Psoas muscle (tissue), 8 donors: Measurements from ENCODE around the gene DNAJC16. TPM values are rescaled to one million over a fixed set of nuclear protein-coding genes. Genes with fewer than 3 reads are reported as not detected.

ENCODE experiments used
- ATAC-seq, 4 donors: fragments of 200-7000 bp; cut with Tn5 transposase; one replicate each; pipeline ENCODE4 v1.9.1; 2020; ENCODE audit warnings: moderate library complexity in 3 of 4, mild to moderate bottlenecking in 2 of 4
- DNase-seq, 2 donors: peaks; one replicate each; pipeline ENCODE4 v3.0.0-alpha.2; 2020
- H3K27ac ChIP-seq: fragments of 200-600 bp; one replicate; pipeline ENCODE4 v1.8.0; 2022
- H3K27me3 ChIP-seq, 3 donors: fragments of 200-600 bp in 1 of 3; one replicate each; pipeline versions ENCODE4 v1.6.1 to v1.8.0; 2013 to 2022; ENCODE audit warnings: low read length in 2 of 3, mild to moderate bottlenecking in 2 of 3, moderate library complexity in 1 of 3; ENCODE audit not compliant: insufficient read depth in 3 of 3
- H3K36me3 ChIP-seq, 2 donors: fragments of 200-600 bp in 1 of 2; one replicate each; pipeline versions ENCODE4 v1.6.1 to v1.8.0; 2013 to 2022; ENCODE audit warnings: low read depth in 1 of 2, mild to moderate bottlenecking in 1 of 2, moderate library complexity in 1 of 2; ENCODE audit not compliant: insufficient read depth in 1 of 2
- H3K4me1 ChIP-seq: fragments of 200-600 bp; one replicate; pipeline ENCODE4 v1.8.0; 2022
- H3K4me3 ChIP-seq: fragments of 200-600 bp; one replicate; pipeline ENCODE4 v1.8.0; 2022; ENCODE audit warnings: mild to moderate bottlenecking
- H3K9me3 ChIP-seq: fragments of 200-600 bp; one replicate; pipeline ENCODE4 v1.8.0; 2022
- CTCF ChIP-seq: fragments of 200-600 bp; IDR thresholded peaks from one replicate; pipeline ENCODE4 v1.8.0; 2022; ENCODE audit warnings: antibody characterized with exemption
- WGBS, 3 donors: extraction: QIAGEN DNeasy Blood & Tissue Kit; methylation state at CpG; one replicate each; pipeline versions ENCODE4 v1.1.6 to v1.1.7; 2013; 5-methylcytosine and 5-hydroxymethylcytosine counted together
- intact Hi-C, 2 donors: fragments of 100-400 bp; cut with DNase I; formaldehyde crosslinking; loops; one replicate each; pipeline versions ENCODE4 v1.11.0 to v1.14.2; 2022
- polyA plus RNA-seq, 3 donors: library from polyadenylated mRNA; stranded (reverse); fragments of 200-250 nt; gene quantifications; one replicate each; pipeline ENCODE4 v1.2.3, GENCODE V29; 2013
- total RNA-seq, 4 donors: library from RNA; stranded (reverse); fragmentation: NEBNext Ultra II Directional in 2 of 4; extraction: Animal tissue kit (Norgen Biotek cat#: 25700) in 2 of 4; gene quantifications; one replicate each; pipeline versions ENCODE4 v1.2.1 to v1.2.4, GENCODE V29; 2021 to 2023
- donor health status: healthy with polysubstance abuse.
- donor health status: DM: no; HTN: no; CAD: no; lungs with moderate emphysema.
- donor health status: Bipolar disorder and iron deficiency.
- donor health status: healthy.
- donor health status: DM: yes; HTN: yes; CAD: no.
- donor health status: DM: no; HTN: no; CAD: no.
- donor health status: DM: no; HTN: no; CAD: no.
- donor health status: DM: yes; HTN: yes; CAD: no.

DNAJC16 gene
- total and polyA plus RNA-seq, 7 donors = 6.8 to 29.9 (median 17.2) TPM

- DNase-seq = no peak
Measured at GRCh38 chr1:15609631-15610030, 83.0 kb downstream of the DNAJC16 start.

GRCh38 chr1:15610167-15610566, 83.5 kb downstream of the DNAJC16 start:
- TF ChIP-seq CTCF = no peak
- H3K36me3 ChIP-seq = no peaks in the 10 kb centered on the region
- no peaks in the 10 kb centered on the region for H3K27me3 ChIP-seq
- H3K9me3 ChIP-seq = no peaks in the 10 kb centered on the region
- ATAC-seq (no peak), DNase-seq (no peak)
- no peak overlapping the region for H3K27ac ChIP-seq
- intact Hi-C loops = no loop called here
- 66 to 71% (median 67%) methylated on average over 4 of the region's 4 CpGs for WGBS, 3 donors
- H3K4me3 ChIP-seq = no peak overlapping the region
- no peaks in the 10 kb centered on the region for H3K4me1 ChIP-seq

More at GRCh38 chr1:15609631-15610030, 83.0 kb downstream of the DNAJC16 start:
- intact Hi-C loops = no loop called here
- Histone ChIP-seq H3K9me3 (no peaks in the 10 kb centered on the region), H3K27ac (no peak overlapping the region), H3K4me3 (no peak overlapping the region), H3K27me3 (no peaks in the 10 kb centered on the region), H3K36me3 (no peaks in the 10 kb centered on the region), H3K4me1 (no peaks in the 10 kb centered on the region)
- TF ChIP-seq CTCF = no peak
- no peak for ATAC-seq
- WGBS, 3 donors = 83 to 88% (median 86%) methylated on average over 7 of the region's 7 CpGs

- intact Hi-C loops = loop anchor here in 1 of 2 donors (1.0 to 5.0 kb wide), 2 partner anchors 13 to 89 kb away; partner anchors contain the start of gene DNAJC16
- peaks cover 26% of the 10 kb centered on the region for H3K4me1 ChIP-seq
- TF ChIP-seq CTCF = no peak
- WGBS, 3 donors = 27 to 29% (median 28%) methylated on average over 16 of the region's 16 CpGs
- peak overlapping the region; percentile 99 for H3K27ac ChIP-seq
- ATAC-seq (peak in 2 of 4 donors; percentile 8), DNase-seq (no peak)
- H3K9me3 ChIP-seq = no peaks in the 10 kb centered on the region
- H3K4me3 ChIP-seq = peak overlapping the region; percentile 83
- no peaks in the 10 kb centered on the region for H3K36me3 ChIP-seq
- no peaks in the 10 kb centered on the region for H3K27me3 ChIP-seq
Measured at GRCh38 chr1:15616373-15617172, 89.9 kb downstream of the DNAJC16 start.

GRCh38 chr1:15617173-15618076, 90.8 kb downstream of the DNAJC16 start, which contains the start of gene DDI2:
DDI2 (plus strand) TSS chr1:15617458; CDS start chr1:15617671, 213 bp downstream.
- H3K27me3 ChIP-seq = no peaks in the 10 kb centered on the region
- H3K27ac ChIP-seq = peak within 1 kb of the TSS; percentile 99
- 0% methylated on average over 57 to 86 of the region's 86 CpGs for WGBS, 3 donors
- peaks cover 34% of the 10 kb centered on the region for H3K4me1 ChIP-seq
- peak; percentile 88 to 95 (median 90) for ATAC-seq
- no peaks in the 10 kb centered on the region for H3K9me3 ChIP-seq
- peak within 1 kb of the TSS; percentile 83 for H3K4me3 ChIP-seq
- peak; percentile 98 for DNase-seq
- TF ChIP-seq CTCF = no peak
- no peaks in the 10 kb centered on the region for H3K36me3 ChIP-seq
- intact Hi-C loops = loop anchor here in 1 of 2 donors (1.0 to 5.0 kb wide), 2 partner anchors 14 to 90 kb away; partner anchors contain the start of gene DNAJC16
